SU-DHL-6 (cell line): ENCODE measurements around the gene TWSG1.
"Not testable (repeated sequence)": the region's sequence is repeated elsewhere in the genome, so short reads cannot be mapped to it uniquely, and the experiment has no call there.

Source experiments
- H2AFZ ChIP-seq: fragments of 200-600 bp; sonication (generic); 2 replicates; pipeline ENCODE4 v1.6.1; 2014; ENCODE audit warnings: low read depth, mild to moderate bottlenecking, moderate library complexity, mixed read lengths, antibody characterized with exemption, low read length; ENCODE audit not compliant: severe bottlenecking
- H3F3A ChIP-seq: fragments of 200-600 bp; shearing (Covaris generic); 2 replicates; pipeline ENCODE4 v1.6.0; 2016; ENCODE audit warnings: antibody characterized with exemption, mild to moderate bottlenecking; ENCODE audit not compliant: insufficient read depth
- H3K27ac ChIP-seq: fragments of 200-600 bp; sonication (generic); 2 replicates; pipeline ENCODE4 v1.5.1; 2016; ENCODE audit warnings: low read depth, mild to moderate bottlenecking, low read length, moderate library complexity, mixed read lengths
- H3K27me3 ChIP-seq: fragments of 200-600 bp; sonication (generic), shearing (Covaris generic); 2 replicates; pipeline ENCODE4 v1.6.0; 2014; ENCODE audit warnings: mild to moderate bottlenecking, low read length
- H3K36me3 ChIP-seq: fragments of 200-600 bp; sonication (generic); 2 replicates; pipeline ENCODE4 v1.6.1; 2014; ENCODE audit warnings: mild to moderate bottlenecking, low read length, mixed read lengths
- H3K4me2 ChIP-seq: fragments of 300-600, 200-600 bp; shearing (Covaris generic), sonication (generic); 2 replicates; pipeline ENCODE4 v1.6.0; 2014; ENCODE audit warnings: low read length, low read depth, mild to moderate bottlenecking; ENCODE audit not compliant: poor library complexity, severe bottlenecking
- H3K4me3 ChIP-seq: fragments of 200-600 bp; sonication (generic); 2 replicates; pipeline ENCODE4 v1.5.1; 2014; ENCODE audit warnings: antibody characterized with exemption, low read length, mild to moderate bottlenecking, mixed read lengths; ENCODE audit not compliant: insufficient read depth, poor library complexity, severe bottlenecking
- H3K79me2 ChIP-seq: fragments of 200-600 bp; sonication (generic); 2 replicates; pipeline ENCODE4 v1.6.1; 2014; ENCODE audit warnings: mild to moderate bottlenecking, low read length, moderate library complexity; ENCODE audit not compliant: insufficient read depth
- H3K9ac ChIP-seq: fragments of 200-600 bp; sonication (generic); 2 replicates; pipeline ENCODE4 v1.7.0; 2014; ENCODE audit warnings: mild to moderate bottlenecking, low read length
- H3K9me2 ChIP-seq: fragments of 200-600 bp; sonication (generic); replicated peaks from 2 replicates; pipeline ENCODE4 v1.6.1; 2014; ENCODE audit warnings: low read length; ENCODE audit not compliant: insufficient read depth
- H3K9me3 ChIP-seq: fragments of 200-600 bp; sonication (generic); 2 replicates; pipeline ENCODE4 v1.6.1; 2014; ENCODE audit warnings: low read length, mixed read lengths; ENCODE audit not compliant: insufficient read depth
- H4K20me1 ChIP-seq: fragments of 200-600 bp; sonication (generic); 2 replicates; pipeline ENCODE4 v1.6.1; 2014; ENCODE audit warnings: low read depth, mild to moderate bottlenecking, antibody characterized with exemption, low read length, moderate library complexity, mixed read lengths
- EZH2phosphoT487 ChIP-seq: fragments of 200-600 bp; sonication (generic), shearing (Covaris generic); conservative IDR thresholded peaks from 2 replicates; pipeline ENCODE4 v1.6.1; 2018; ENCODE audit warnings: mild to moderate bottlenecking, antibody characterized with exemption, low read length, moderate library complexity, mixed read lengths
- TF ChIP-seq, protein P1 (sequence below): fragments of 200-600 bp; sonication (generic); IDR thresholded peaks from one replicate; pipeline ENCODE4 v1.5.1; 2017; ENCODE audit warnings: antibody characterized with exemption, mild to moderate bottlenecking, low read length, moderate library complexity; ENCODE audit not compliant: insufficient read depth, poor library complexity, severe bottlenecking

Gene TWSG1

DNA sequence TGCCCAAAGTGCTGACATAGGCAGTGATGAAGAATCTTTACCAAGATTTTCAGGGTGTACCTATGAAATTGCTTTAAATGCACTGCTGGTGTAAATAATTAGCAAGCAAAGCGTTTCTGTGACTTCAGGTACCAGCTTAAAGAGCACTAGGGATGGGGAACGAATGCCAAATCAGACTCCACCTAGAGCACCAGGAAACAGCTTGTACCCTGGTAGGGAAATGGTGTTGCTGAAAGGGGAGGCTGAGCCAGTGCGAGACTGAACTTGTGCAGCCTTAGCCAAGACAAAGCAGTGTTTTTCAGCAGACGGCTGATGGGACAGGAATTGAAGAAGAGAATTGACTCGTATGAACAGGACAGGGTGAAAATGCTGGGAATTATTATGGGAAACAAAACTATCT, 65.6 kb downstream of the TWSG1 start:
- no peaks in the 10 kb centered on the region for H3K79me2 ChIP-seq
- H3K4me2 ChIP-seq, result no peak overlapping the region
- H3K9ac ChIP-seq, result no peak overlapping the region
- H3F3A ChIP-seq, result no peaks in the 10 kb centered on the region
- H3K9me2 ChIP-seq, result no peaks in the 10 kb centered on the region
- no peak overlapping the region for H3K27ac ChIP-seq
- no peak overlapping the region for H3K4me3 ChIP-seq
- H3K9me3 ChIP-seq, result no peaks in the 10 kb centered on the region
- no peak overlapping the region for H2AFZ ChIP-seq
- TF ChIP-seq EZH2phosphoT487, result no peak
- TF ChIP-seq, protein P1, sequence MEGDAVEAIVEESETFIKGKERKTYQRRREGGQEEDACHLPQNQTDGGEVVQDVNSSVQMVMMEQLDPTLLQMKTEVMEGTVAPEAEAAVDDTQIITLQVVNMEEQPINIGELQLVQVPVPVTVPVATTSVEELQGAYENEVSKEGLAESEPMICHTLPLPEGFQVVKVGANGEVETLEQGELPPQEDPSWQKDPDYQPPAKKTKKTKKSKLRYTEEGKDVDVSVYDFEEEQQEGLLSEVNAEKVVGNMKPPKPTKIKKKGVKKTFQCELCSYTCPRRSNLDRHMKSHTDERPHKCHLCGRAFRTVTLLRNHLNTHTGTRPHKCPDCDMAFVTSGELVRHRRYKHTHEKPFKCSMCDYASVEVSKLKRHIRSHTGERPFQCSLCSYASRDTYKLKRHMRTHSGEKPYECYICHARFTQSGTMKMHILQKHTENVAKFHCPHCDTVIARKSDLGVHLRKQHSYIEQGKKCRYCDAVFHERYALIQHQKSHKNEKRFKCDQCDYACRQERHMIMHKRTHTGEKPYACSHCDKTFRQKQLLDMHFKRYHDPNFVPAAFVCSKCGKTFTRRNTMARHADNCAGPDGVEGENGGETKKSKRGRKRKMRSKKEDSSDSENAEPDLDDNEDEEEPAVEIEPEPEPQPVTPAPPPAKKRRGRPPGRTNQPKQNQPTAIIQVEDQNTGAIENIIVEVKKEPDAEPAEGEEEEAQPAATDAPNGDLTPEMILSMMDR, result no peak
- no peaks in the 10 kb centered on the region for H4K20me1 ChIP-seq
- H3K27me3 ChIP-seq, result no peaks in the 10 kb centered on the region
- H3K36me3 ChIP-seq, result no peaks in the 10 kb centered on the region

DNA sequence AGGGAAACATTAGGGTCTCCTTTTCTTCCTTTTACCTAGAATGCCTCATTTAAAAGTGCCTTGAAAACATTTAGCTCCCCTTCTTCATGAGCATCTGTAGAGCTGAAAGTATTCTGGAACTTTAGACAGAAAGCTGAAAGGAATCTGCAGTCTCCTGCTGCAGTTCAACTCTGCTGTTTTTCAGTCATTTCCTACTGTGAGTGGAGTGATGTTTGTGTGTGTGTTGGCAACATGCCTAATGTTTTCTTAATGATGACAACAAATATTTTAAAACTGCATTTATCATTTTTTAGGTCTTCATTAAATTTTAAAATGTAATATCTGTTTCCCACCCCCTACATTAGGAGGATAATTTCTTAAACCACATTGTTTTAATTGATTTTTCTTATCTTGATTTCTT, 66.6 kb downstream of the TWSG1 start:
- no peaks in the 10 kb centered on the region for H3K79me2 ChIP-seq
- H2AFZ ChIP-seq, result no peak overlapping the region
- no peak for TF ChIP-seq EZH2phosphoT487
- TF ChIP-seq, protein P1, result no peak
- no peak overlapping the region for H3K4me3 ChIP-seq
- no peak overlapping the region for H3K4me2 ChIP-seq
- no peak overlapping the region for H3K9ac ChIP-seq
- H3K27me3 ChIP-seq, result no peaks in the 10 kb centered on the region
- H3K27ac ChIP-seq, result no peak overlapping the region
- no peaks in the 10 kb centered on the region for H4K20me1 ChIP-seq
- H3K36me3 ChIP-seq, result no peaks in the 10 kb centered on the region
- H3K9me3 ChIP-seq, result no peaks in the 10 kb centered on the region
- H3K9me2 ChIP-seq, result no peaks in the 10 kb centered on the region
- H3F3A ChIP-seq, result no peaks in the 10 kb centered on the region

DNA sequence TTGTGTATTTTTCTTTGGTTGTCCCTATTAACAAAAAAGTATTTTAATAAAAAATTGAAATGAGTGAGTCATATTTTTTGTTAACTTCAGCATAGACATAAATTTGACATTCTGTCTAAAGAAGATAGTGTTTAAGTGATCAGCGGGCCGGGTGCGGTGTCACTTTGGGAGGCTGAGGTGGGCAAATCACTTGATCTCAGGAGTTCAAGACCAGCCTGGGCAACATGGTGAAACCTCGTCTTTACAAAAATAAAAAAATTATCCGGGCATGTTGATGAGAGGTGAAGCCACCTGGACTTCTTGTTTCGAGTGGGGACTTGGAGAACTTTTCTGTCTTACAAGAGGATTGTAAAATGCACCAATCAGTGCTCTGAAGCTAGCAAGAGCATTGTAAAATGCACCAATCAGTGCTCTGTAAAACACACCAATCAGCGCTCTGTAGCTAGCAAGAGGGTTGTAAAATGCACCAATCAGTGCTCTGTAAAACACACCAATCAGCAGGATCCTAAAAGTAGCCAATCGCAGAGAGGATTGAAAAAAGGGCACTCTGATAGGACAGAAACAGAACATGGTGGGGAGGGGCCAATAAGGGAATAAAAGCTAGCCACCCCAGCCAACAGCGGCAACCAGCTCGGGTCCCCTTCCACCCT, 67.9 kb downstream of the TWSG1 start:
- not testable (repeated sequence) for H3K4me3 ChIP-seq, H3K9me3 ChIP-seq, H3K79me2 ChIP-seq, H2AFZ ChIP-seq, H4K20me1 ChIP-seq, H3F3A ChIP-seq, H3K9ac ChIP-seq, H3K36me3 ChIP-seq, H3K9me2 ChIP-seq, H3K4me2 ChIP-seq, H3K27ac ChIP-seq, H3K27me3 ChIP-seq

DNA sequence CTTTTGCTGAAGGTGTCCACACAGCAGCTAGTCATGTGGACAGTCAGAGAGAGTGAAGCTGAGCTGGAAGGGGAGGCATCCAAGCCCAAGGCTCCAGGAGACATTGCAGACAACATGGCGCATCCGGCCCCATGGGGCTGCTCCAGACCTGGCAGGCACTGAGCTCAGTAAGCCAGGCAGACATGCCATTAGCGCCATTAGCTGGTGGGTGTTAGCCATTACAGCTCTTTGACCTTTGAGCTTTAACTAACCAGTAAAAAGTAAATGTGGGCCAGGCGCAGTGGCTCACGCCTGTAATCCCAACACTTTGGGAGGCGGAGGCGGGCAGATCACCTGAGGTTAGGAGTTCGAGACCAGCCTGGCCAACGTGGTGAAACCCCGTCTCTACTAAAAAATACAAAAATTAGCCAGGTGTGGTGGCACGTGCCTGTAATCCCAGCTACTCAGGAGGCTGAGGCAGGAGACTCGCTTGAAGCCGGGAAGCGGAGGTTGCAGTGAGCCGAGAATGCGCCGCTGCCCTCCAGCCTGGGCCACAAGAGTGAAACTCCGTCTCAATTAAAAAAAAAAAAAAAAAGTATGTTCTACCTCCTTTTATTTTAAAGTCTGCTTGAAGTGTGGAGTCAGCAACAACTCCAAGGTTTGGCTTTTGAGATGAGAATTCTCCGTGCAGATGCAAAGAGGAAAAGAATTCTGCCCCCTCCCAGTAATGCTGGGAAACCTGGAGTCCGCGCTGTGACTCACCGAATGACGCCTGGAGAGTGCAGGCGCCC, 69.4 kb downstream of the TWSG1 start:
- H3K4me3 ChIP-seq, result no peak overlapping the region
- no peak overlapping the region for H3K27ac ChIP-seq
- H3K79me2 ChIP-seq, result no peaks in the 10 kb centered on the region
- no peak overlapping the region for H3K4me2 ChIP-seq
- no peaks in the 10 kb centered on the region for H3K27me3 ChIP-seq
- H3K9me3 ChIP-seq, result no peaks in the 10 kb centered on the region
- TF ChIP-seq, protein P1, result no peak
- TF ChIP-seq EZH2phosphoT487, result no peak
- H4K20me1 ChIP-seq, result no peaks in the 10 kb centered on the region
- no peaks in the 10 kb centered on the region for H3F3A ChIP-seq
- no peak overlapping the region for H3K9ac ChIP-seq
- no peak overlapping the region for H2AFZ ChIP-seq
- no peaks in the 10 kb centered on the region for H3K36me3 ChIP-seq
- no peaks in the 10 kb centered on the region for H3K9me2 ChIP-seq
